Measurements from ENCODE around the gene SLC22A7. TPM values are rescaled to one million over a fixed set of nuclear protein-coding genes. Genes with fewer than 3 reads are reported as not detected.
A peak's percentile ranks its signal among the peaks of the same experiment; 100 is the strongest.

Gene SLC22A7
- total RNA-seq, 1 experiment from 2014 or later: not detected

- Mint-ChIP-seq H3K4me3 (peak overlapping the region; percentile 42 to 88), H3K9me3 (no peaks in the 10 kb centered on the region), H3K36me3 (ENCODE audit: insufficient read depth in 1 of 3, low read depth in 3 of 3) (no peaks in the 10 kb centered on the region; a peak in 1 of 7 replicates), H3K4me1 (peaks cover 35 to 47% of the 10 kb centered on the region in 2 experiments), H3K27ac (no peak overlapping the region), H3K27me3 (ENCODE audit: low read depth) (peaks cover 63% of the 10 kb centered on the region)
- H3K4me2 ChIP-seq (ENCODE audit: insufficient read depth, insufficient read length, low read length): peak overlapping the region; percentile 92
- H3K9ac ChIP-seq (ENCODE audit: extremely low read depth, insufficient read length, low read length): no peak overlapping the region
- no peak for TF ChIP-seq CTCF (conservative IDR thresholded peaks at IDR 0.05)
- H3K14ac ChIP-seq (ENCODE audit: insufficient read depth, low read length): no peak overlapping the region
- H3K27me3 ChIP-seq (ENCODE audit: insufficient read depth, low read length): peaks cover 11% of the 10 kb centered on the region; the same call in 1 of the 2 replicates
- no CpG with 5 or more reads among the region's 64 CpGs for WGBS (ENCODE audit: extremely low coverage, insufficient read length, low lambda C conversion rate)
- H2AFZ ChIP-seq (ENCODE audit: low read length): no peak overlapping the region
- H3K79me1 ChIP-seq (ENCODE audit: insufficient read depth, low read depth, low read length, poor library complexity, severe bottlenecking): no peaks in the 10 kb centered on the region
- no peaks in the 10 kb centered on the region; the same call in 1 of the 2 replicates for H3K4me1 ChIP-seq (ENCODE audit: insufficient read depth, low read length)
- no peak overlapping the region for H4K5ac ChIP-seq (ENCODE audit: insufficient read length, low read depth, low read length)
- H2AK5ac ChIP-seq (ENCODE audit: insufficient read length, low read length): no peak overlapping the region
- no peak overlapping the region for H2BK5ac ChIP-seq (ENCODE audit: insufficient read length, low read length)
- no peak overlapping the region for H3K56ac ChIP-seq (ENCODE audit: insufficient read length, low read depth, low read length)
- no peak overlapping the region for H2BK12ac ChIP-seq (ENCODE audit: insufficient read length, low read depth, low read length)
- no peak overlapping the region for H3T11ph ChIP-seq (ENCODE audit: low read length)
- H4K20me1 ChIP-seq (ENCODE audit: control insufficient read depth, insufficient read depth, insufficient read length): no peaks in the 10 kb centered on the region
- H3K9me3 ChIP-seq (ENCODE audit: control insufficient read depth, low read depth, low read length): no peaks in the 10 kb centered on the region
- no peak overlapping the region for H2BK20ac ChIP-seq (ENCODE audit: low read depth, low read length, poor library complexity, severe bottlenecking)
- H4K8ac ChIP-seq (replicated peaks; ENCODE audit: insufficient read length, low read depth, low read length): no peak overlapping the region
- H3K79me2 ChIP-seq (ENCODE audit: insufficient read depth, low read length): no peaks in the 10 kb centered on the region
- no peak overlapping the region for H2BK15ac ChIP-seq (ENCODE audit: low read depth, low read length)
- DNase-seq: no peak
- peaks cover 12% of the 10 kb centered on the region for H3K23me2 ChIP-seq (ENCODE audit: insufficient read length, low read depth, low read length, poor library complexity, severe bottlenecking)
- no peak overlapping the region for H3K23ac ChIP-seq (ENCODE audit: insufficient read length, low read depth, low read length)
- H3K27ac ChIP-seq (ENCODE audit: insufficient read length, low read depth, low read length): no peak overlapping the region
- no peak overlapping the region for H3K18ac ChIP-seq (ENCODE audit: insufficient read length, low read depth, low read length)
- no peak overlapping the region for H4K91ac ChIP-seq (ENCODE audit: insufficient read length, low read depth, low read length)
- no peak overlapping the region for H2BK120ac ChIP-seq (ENCODE audit: low read depth, low read length, poor library complexity, severe bottlenecking)
- H3K4ac ChIP-seq (ENCODE audit: low read depth, low read length): no peak overlapping the region
These were observed 22.1 kb upstream of the SLC22A7 start for GRCh38 chr6:43275801-43276576.

Data from H9 (cell line).